IMR-90 (cell line): ENCODE data around the gene MTMR8. TPM values are rescaled to one million over a fixed set of nuclear protein-coding genes. Genes with fewer than 3 reads are reported as not detected.

ENCODE experiments used
- ATAC-seq: fragments of 200-7000 bp; cut with Tn5 transposase; 2 replicates; pipeline ENCODE4 v1.9.1; 2020; ENCODE audit warnings: low read depth, mild to moderate bottlenecking, moderate library complexity
- BruUV-seq: library from RNA; stranded (reverse); fragments of 400-500 nt; replicated peaks from 2 replicates; lab custom pipeline; 2021; lab: Mats Ljungman, UMichigan
- CTCF ChIA-PET: fragments of 300-600 bp; formaldehyde crosslinking; extraction: SDS; loops from one replicate; lab custom pipeline; 2021; ENCODE audit warnings: antibody characterized with exemption; lab: Yijun Ruan, JAX
- POLR2A ChIA-PET: fragments of 300-600 bp; sonication (Branson Sonifier 250); formaldehyde crosslinking; loops from one replicate; lab custom pipeline; 2022; ENCODE audit warnings: antibody characterized with exemption; ENCODE audit not compliant: unreplicated experiment; lab: Charles Lee
- DNase-seq: peaks from one replicate; pipeline ENCODE4 v3.0.0; 2013
- H2AFZ ChIP-seq: replicated peaks from 2 replicates; pipeline ENCODE3; 2013; ENCODE audit warnings: low read length, mild to moderate bottlenecking; ENCODE audit not compliant: poor library complexity
- H2AK5ac ChIP-seq: 2 replicates; pipeline ENCODE4 v1.6.1; 2013; ENCODE audit warnings: low read depth, low read length, inconsistent platforms
- H2AK9ac ChIP-seq: replicated peaks from 2 replicates; pipeline ENCODE3; 2013; ENCODE audit warnings: mild to moderate bottlenecking, low read depth, low read length, moderate library complexity; ENCODE audit not compliant: poor library complexity
- H2BK120ac ChIP-seq: 2 replicates; pipeline ENCODE4 v1.6.1; 2013; ENCODE audit warnings: low read depth, low read length, inconsistent platforms
- H2BK15ac ChIP-seq: 3 replicates; pipeline ENCODE4 v1.6.1; 2013; ENCODE audit warnings: low read depth, low read length, inconsistent platforms
- H2BK20ac ChIP-seq: 2 replicates; pipeline ENCODE4 v1.6.1; 2013; ENCODE audit warnings: low read depth, mild to moderate bottlenecking, inconsistent platforms, low read length, moderate library complexity
- H2BK5ac ChIP-seq: 2 replicates; pipeline ENCODE4 v1.6.1; 2013; ENCODE audit warnings: mild to moderate bottlenecking, low read depth, low read length, inconsistent platforms; ENCODE audit not compliant: poor library complexity, severe bottlenecking
- H3K14ac ChIP-seq: replicated peaks from 2 replicates; pipeline ENCODE4 v1.6.1; 2013; ENCODE audit warnings: low read depth, low read length, inconsistent platforms
- H3K18ac ChIP-seq: 2 replicates; pipeline ENCODE4 v1.6.1; 2013; ENCODE audit warnings: low read depth, low read length, control low read depth
- H3K23ac ChIP-seq: 2 replicates; pipeline ENCODE4 v1.6.1; 2013; ENCODE audit warnings: low read depth, low read length, inconsistent platforms
- H3K27ac ChIP-seq: 2 replicates; pipeline ENCODE4 v1.5.1; 2013; ENCODE audit warnings: mild to moderate bottlenecking, control low read depth, low read length; ENCODE audit not compliant: insufficient read depth
- H3K27me3 ChIP-seq: 2 replicates; pipeline ENCODE4 v1.6.1; 2013; ENCODE audit warnings: low read length; ENCODE audit not compliant: control insufficient read depth, insufficient read depth
- H3K36me3 ChIP-seq: 2 replicates; pipeline ENCODE4 v1.6.1; 2013; ENCODE audit warnings: low read length, mixed read lengths; ENCODE audit not compliant: control insufficient read depth, insufficient read depth
- H3K4ac ChIP-seq: 2 replicates; pipeline ENCODE4 v1.6.1; 2013; ENCODE audit warnings: low read depth, low read length, inconsistent platforms
- H3K4me1 ChIP-seq: 2 replicates; pipeline ENCODE4 v1.6.1; 2013; ENCODE audit warnings: low read length, mixed read lengths; ENCODE audit not compliant: control insufficient read depth, insufficient read depth
- H3K4me2 ChIP-seq: 2 replicates; pipeline ENCODE4 v1.6.1; 2013; ENCODE audit warnings: low read depth, mild to moderate bottlenecking, control low read depth, low read length, moderate library complexity
- H3K4me3 ChIP-seq: 2 replicates; pipeline ENCODE4 v1.5.1; 2013; ENCODE audit warnings: low read depth, mild to moderate bottlenecking, control low read depth, low read length, moderate library complexity; ENCODE audit not compliant: insufficient read depth
- H3K56ac ChIP-seq: 2 replicates; pipeline ENCODE4 v1.6.1; 2013; ENCODE audit warnings: low read length, inconsistent platforms; ENCODE audit not compliant: insufficient read depth; ENCODE audit errors: extremely low read depth
- H3K79me1 ChIP-seq, 2 experiments: 2 replicates each; pipeline ENCODE4 v1.6.1; 2013; ENCODE audit warnings: low read length in 2 of 2, inconsistent platforms in 1 of 2, low read depth in 1 of 2
- H3K9ac ChIP-seq: 2 replicates; pipeline ENCODE4 v1.6.1; 2013; ENCODE audit warnings: low read depth, low read length, control low read depth
- H3K9me1 ChIP-seq: 2 replicates; pipeline ENCODE4 v1.6.1; 2013; ENCODE audit warnings: low read length, inconsistent platforms; ENCODE audit not compliant: insufficient read depth
- H3K9me3 ChIP-seq: 2 replicates; pipeline ENCODE4 v1.6.1; 2013; ENCODE audit warnings: low read length; ENCODE audit not compliant: control insufficient read depth, insufficient read depth
- H4K20me1 ChIP-seq: 2 replicates; pipeline ENCODE4 v1.6.1; 2013; ENCODE audit warnings: low read length, inconsistent platforms; ENCODE audit not compliant: insufficient read depth
- H4K5ac ChIP-seq: 2 replicates; pipeline ENCODE4 v1.6.1; 2013; ENCODE audit warnings: mild to moderate bottlenecking, low read depth, low read length, control low read depth
- H4K8ac ChIP-seq, 2 experiments: 2 replicates each; pipeline ENCODE4 v1.6.1; 2013; ENCODE audit warnings: low read depth in 2 of 2, low read length in 2 of 2, control low read depth in 1 of 2, inconsistent platforms in 1 of 2
- H4K91ac ChIP-seq: 2 replicates; pipeline ENCODE4 v1.6.1; 2013; ENCODE audit warnings: low read depth, low read length, inconsistent platforms; ENCODE audit not compliant: insufficient read depth
- BHLHE40 ChIP-seq: fragments of 150-350 bp; IDR thresholded peaks from 2 replicates; pipeline ENCODE4 v1.6.1; 2016; ENCODE audit warnings: mild to moderate bottlenecking, low read depth, low read length
- CEBPB ChIP-seq: IDR thresholded peaks from 2 replicates; pipeline ENCODE4 v1.6.1; 2012; ENCODE audit warnings: low read depth, low read length, improper control_type of control experiment
- CHD1 ChIP-seq: IDR thresholded peaks from 2 replicates; pipeline ENCODE4 v1.6.1; 2012; ENCODE audit warnings: low read depth, low read length, improper control_type of control experiment
- FOS ChIP-seq: fragments of 150-350 bp; IDR thresholded peaks from 2 replicates; pipeline ENCODE4 v1.6.1; 2016; ENCODE audit warnings: low read depth, low read length
- MAFK ChIP-seq: IDR thresholded peaks from 2 replicates; pipeline ENCODE4 v1.6.1; 2012; ENCODE audit warnings: low read depth, low read length, improper control_type of control experiment
- MAZ ChIP-seq: IDR thresholded peaks from 2 replicates; pipeline ENCODE4 v1.6.1; 2012; ENCODE audit warnings: low read depth, mild to moderate bottlenecking, low read length, improper control_type of control experiment, moderate library complexity, borderline replicate concordance
- MXI1 ChIP-seq: IDR thresholded peaks from 2 replicates; pipeline ENCODE4 v1.6.1; 2012; ENCODE audit warnings: low read depth, mild to moderate bottlenecking, low read length, moderate library complexity, borderline replicate concordance
- NFE2L2 ChIP-seq: fragments of 150-350 bp; IDR thresholded peaks from 2 replicates; pipeline ENCODE4 v1.6.1; 2016; ENCODE audit warnings: low read depth, mild to moderate bottlenecking, low read length
- POLR2A ChIP-seq: IDR thresholded peaks from 2 replicates; pipeline ENCODE4 v1.6.1; 2012; ENCODE audit warnings: mild to moderate bottlenecking, low read depth, low read length
- RAD21 ChIP-seq: IDR thresholded peaks from 2 replicates; pipeline ENCODE4 v1.6.1; 2012; ENCODE audit warnings: low read length, improper control_type of control experiment
- RCOR1 ChIP-seq: IDR thresholded peaks from 2 replicates; pipeline ENCODE4 v1.6.1; 2012; ENCODE audit warnings: mild to moderate bottlenecking, low read length, improper control_type of control experiment; ENCODE audit not compliant: insufficient replicate concordance
- RFX5 ChIP-seq: IDR thresholded peaks from 2 replicates; pipeline ENCODE4 v1.8.0; 2012; ENCODE audit warnings: low read depth, mild to moderate bottlenecking, low read length, moderate library complexity
- SMC3 ChIP-seq: fragments of 150-350 bp; IDR thresholded peaks from 2 replicates; pipeline ENCODE4 v1.6.1; 2016; ENCODE audit warnings: low read depth, mild to moderate bottlenecking, antibody characterized with exemption, low read length, moderate library complexity
- WGBS, 2 experiments: methylation state at CpG; one replicate each; pipeline versions ENCODE4 v1.1.5 to v1.1.7; 2013; ENCODE audit warnings: missing lambda C conversion rate in 2 of 2; ENCODE audit not compliant: insufficient read length in 1 of 2; ENCODE audit errors: extremely low coverage in 2 of 2; 5-methylcytosine and 5-hydroxymethylcytosine counted together
- dilution Hi-C: fragments of 300-500 bp; cut with HindIII; formaldehyde crosslinking; loops from one replicate; pipeline ENCODE4 v1.14.3; 2018; ENCODE audit warnings: low sequenced_read_pairs; ENCODE audit not compliant: unreplicated experiment
- in situ Hi-C: fragments of 300-500 bp; cut with MboI; formaldehyde crosslinking; loops from 3 replicates; pipeline ENCODE4 v1.14.3; 2019; ENCODE audit warnings: low sequenced_read_pairs, inconsistent platforms, mixed read lengths
- intact Hi-C: fragments of 100-400 bp; cut with micrococcal nuclease; formaldehyde crosslinking; loops from 2 replicates; pipeline ENCODE4 v1.10.0; 2022
- polyA plus RNA-seq, 3 experiments: library from polyadenylated mRNA; depleted of rRNA; stranded (reverse); fragments of >200 nt; gene quantifications; 2 replicates each; pipeline ENCODE4 v1.2.3, GENCODE V29; 2012; ENCODE audit warnings: low replicate concordance in 1 of 3
- total RNA-seq: library from RNA; depleted of rRNA; stranded (reverse); fragments of >200 nt; gene quantifications from 2 replicates; pipeline ENCODE4 v1.2.3, GENCODE V29; 2012
- TF ChIP-seq, protein P1 (sequence below): conservative IDR thresholded peaks from 2 replicates; pipeline ENCODE4 v1.5.1; 2012; ENCODE audit warnings: mild to moderate bottlenecking, low read depth, low read length, improper control_type of control experiment
- TF ChIP-seq, protein P2 (sequence below): fragments of 150-350 bp; IDR thresholded peaks from 2 replicates; pipeline ENCODE4 v1.6.1; 2017; ENCODE audit warnings: mild to moderate bottlenecking, antibody characterized with exemption, low read length, low read depth
- TF ChIP-seq, protein P3 (sequence below): fragments of 150-350 bp; IDR thresholded peaks from 2 replicates; pipeline ENCODE4 v1.6.1; 2016; ENCODE audit warnings: low read depth, mild to moderate bottlenecking, low read length, moderate library complexity, borderline replicate concordance

Gene MTMR8
- total and polyA plus RNA-seq, 2 of the 4 experiments (the other 2 are of a cell fraction) = not detected

DNA sequence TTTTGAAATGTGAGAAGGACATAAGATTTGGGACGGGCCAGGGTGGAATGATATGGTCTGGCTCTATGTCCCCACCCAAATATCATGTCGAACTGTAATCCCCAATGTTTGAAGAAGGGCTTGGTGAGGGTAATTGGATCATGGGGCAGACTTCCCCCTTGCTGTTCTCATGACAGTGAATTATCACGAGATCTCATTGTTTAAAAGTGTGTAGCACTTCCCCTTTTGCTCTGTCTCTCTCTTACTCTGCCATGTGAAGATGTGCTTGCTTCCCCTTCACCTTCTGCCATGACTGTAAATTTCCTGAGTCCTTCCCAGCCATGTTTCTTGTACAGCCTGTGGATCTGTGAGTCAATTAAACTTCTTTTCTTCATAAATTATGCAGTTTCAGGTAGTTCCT is 17.5 kb downstream of the MTMR8 start:
- no peaks in the 10 kb centered on the region for H3K27me3 ChIP-seq
- H4K91ac ChIP-seq = no peak overlapping the region
- no peak overlapping the region for H2BK5ac ChIP-seq
- no peak overlapping the region for H2BK20ac ChIP-seq
- H3K4ac ChIP-seq = no peak overlapping the region
- H3K79me1 ChIP-seq = no peaks in the 10 kb centered on the region
- peaks cover 2% of the 10 kb centered on the region; the same call in 1 of the 2 replicates for H3K9me3 ChIP-seq
- H3K9ac ChIP-seq = no peak overlapping the region
- H4K5ac ChIP-seq = no peak overlapping the region
- H3K36me3 ChIP-seq = no peaks in the 10 kb centered on the region
- no peak overlapping the region for H3K14ac ChIP-seq
- no peak overlapping the region for H3K4me2 ChIP-seq
- H3K9me1 ChIP-seq = no peaks in the 10 kb centered on the region
- ChIA-PET POLR2A (no interaction called here), CTCF (no interaction called here)
- H2AK5ac ChIP-seq = no peak overlapping the region
- TF ChIP-seq SMC3 (no peak), NFE2L2 (no peak), MAZ (no peak), CHD1 (no peak), FOS (no peak), CEBPB (no peak), RCOR1 (no peak), RFX5 (no peak), RAD21 (no peak), MAFK (no peak), BHLHE40 (no peak), MXI1 (no peak), POLR2A (no peak)
- TF ChIP-seq, protein P1, sequence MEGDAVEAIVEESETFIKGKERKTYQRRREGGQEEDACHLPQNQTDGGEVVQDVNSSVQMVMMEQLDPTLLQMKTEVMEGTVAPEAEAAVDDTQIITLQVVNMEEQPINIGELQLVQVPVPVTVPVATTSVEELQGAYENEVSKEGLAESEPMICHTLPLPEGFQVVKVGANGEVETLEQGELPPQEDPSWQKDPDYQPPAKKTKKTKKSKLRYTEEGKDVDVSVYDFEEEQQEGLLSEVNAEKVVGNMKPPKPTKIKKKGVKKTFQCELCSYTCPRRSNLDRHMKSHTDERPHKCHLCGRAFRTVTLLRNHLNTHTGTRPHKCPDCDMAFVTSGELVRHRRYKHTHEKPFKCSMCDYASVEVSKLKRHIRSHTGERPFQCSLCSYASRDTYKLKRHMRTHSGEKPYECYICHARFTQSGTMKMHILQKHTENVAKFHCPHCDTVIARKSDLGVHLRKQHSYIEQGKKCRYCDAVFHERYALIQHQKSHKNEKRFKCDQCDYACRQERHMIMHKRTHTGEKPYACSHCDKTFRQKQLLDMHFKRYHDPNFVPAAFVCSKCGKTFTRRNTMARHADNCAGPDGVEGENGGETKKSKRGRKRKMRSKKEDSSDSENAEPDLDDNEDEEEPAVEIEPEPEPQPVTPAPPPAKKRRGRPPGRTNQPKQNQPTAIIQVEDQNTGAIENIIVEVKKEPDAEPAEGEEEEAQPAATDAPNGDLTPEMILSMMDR = no peak
- TF ChIP-seq, protein P2, sequence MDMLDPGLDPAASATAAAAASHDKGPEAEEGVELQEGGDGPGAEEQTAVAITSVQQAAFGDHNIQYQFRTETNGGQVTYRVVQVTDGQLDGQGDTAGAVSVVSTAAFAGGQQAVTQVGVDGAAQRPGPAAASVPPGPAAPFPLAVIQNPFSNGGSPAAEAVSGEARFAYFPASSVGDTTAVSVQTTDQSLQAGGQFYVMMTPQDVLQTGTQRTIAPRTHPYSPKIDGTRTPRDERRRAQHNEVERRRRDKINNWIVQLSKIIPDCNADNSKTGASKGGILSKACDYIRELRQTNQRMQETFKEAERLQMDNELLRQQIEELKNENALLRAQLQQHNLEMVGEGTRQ = no peak
- TF ChIP-seq, protein P3, sequence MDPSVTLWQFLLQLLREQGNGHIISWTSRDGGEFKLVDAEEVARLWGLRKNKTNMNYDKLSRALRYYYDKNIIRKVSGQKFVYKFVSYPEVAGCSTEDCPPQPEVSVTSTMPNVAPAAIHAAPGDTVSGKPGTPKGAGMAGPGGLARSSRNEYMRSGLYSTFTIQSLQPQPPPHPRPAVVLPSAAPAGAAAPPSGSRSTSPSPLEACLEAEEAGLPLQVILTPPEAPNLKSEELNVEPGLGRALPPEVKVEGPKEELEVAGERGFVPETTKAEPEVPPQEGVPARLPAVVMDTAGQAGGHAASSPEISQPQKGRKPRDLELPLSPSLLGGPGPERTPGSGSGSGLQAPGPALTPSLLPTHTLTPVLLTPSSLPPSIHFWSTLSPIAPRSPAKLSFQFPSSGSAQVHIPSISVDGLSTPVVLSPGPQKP = no peak
- intact Hi-C loops (no loop called here), dilution Hi-C loops (no loop called here), in situ Hi-C loops (no loop called here)
- WGBS, 2 experiments = no CpG with 5 or more reads among the region's 3 CpGs
- no peak overlapping the region for H3K23ac ChIP-seq
- H3K4me3 ChIP-seq = no peak overlapping the region
- no peaks in the 10 kb centered on the region for H3K4me1 ChIP-seq
- H2AFZ ChIP-seq = no peak overlapping the region
- DNase-seq = no peak
- no peak overlapping the region for H3K56ac ChIP-seq
- no peak overlapping the region for H2AK9ac ChIP-seq
- H4K20me1 ChIP-seq = no peaks in the 10 kb centered on the region
- H2BK15ac ChIP-seq = no peak overlapping the region
- no peak for ATAC-seq
- no peak overlapping the region for H4K8ac ChIP-seq
- BruUV-seq = no TSS peak
- H3K27ac ChIP-seq = no peak overlapping the region
- no peak overlapping the region for H3K18ac ChIP-seq
- H2BK120ac ChIP-seq = no peak overlapping the region
